HepG2 (cell line): ENCODE data around the gene IL18R1. TPM values are rescaled to one million over a fixed set of nuclear protein-coding genes. Genes with fewer than 3 reads are reported as not detected.

ENCODE experiments used
- ATAC-seq: fragments of 200-7000 bp; cut with Tn5 transposase; 3 replicates; pipeline ENCODE4 v1.9.1; 2020; ENCODE audit warnings: mild to moderate bottlenecking, moderate library complexity
- BruUV-seq: library from RNA; stranded (reverse); fragments of 400-500 nt; replicated peaks from 2 replicates; lab custom pipeline; 2021; lab: Mats Ljungman, UMichigan
- CTCF ChIA-PET: fragments of 300-600 bp; formaldehyde crosslinking; extraction: SDS; loops from one replicate; lab custom pipeline; 2021; ENCODE audit warnings: low total read pairs, inconsistent platforms, low intra/inter-chr PET ratio; lab: Yijun Ruan, JAX
- POLR2A ChIA-PET: fragments of 350-600 bp; sonication (Branson Sonifier 250); formaldehyde crosslinking; loops from one replicate; lab custom pipeline; 2020; ENCODE audit warnings: antibody characterized with exemption, inconsistent platforms; lab: Yijun Ruan, JAX
- DNase-seq: peaks from one replicate; pipeline ENCODE4 v3.0.0-alpha.2; 2015; ENCODE audit warnings: low spot score
- FAIRE-seq: peaks from 3 replicates; lab custom pipeline; 2011; peaks lifted over from hg19 to GRCh38; lab: Jason Lieb, UNC
- H2AFZ ChIP-seq: one replicate; pipeline ENCODE4 v1.6.1; 2011; ENCODE audit warnings: low read length, inconsistent platforms
- H3K27ac ChIP-seq: fragments of 300-600 bp; 3 replicates; pipeline ENCODE4 v1.8.0; 2011; ENCODE audit warnings: mixed run types, mild to moderate bottlenecking, mixed read lengths, low read length, inconsistent platforms; ENCODE audit not compliant: insufficient read depth; ENCODE audit errors: extremely low read length
- H3K27me3 ChIP-seq, 2 experiments: fragments of 200-600 bp in 1 of 2; 2 replicates in 1 of 2; 3 replicates in 1 of 2; pipeline versions ENCODE4 v1.6.0 to v1.8.0; 2011; ENCODE audit warnings: low read length in 2 of 2, mild to moderate bottlenecking in 2 of 2, moderate library complexity in 2 of 2, inconsistent platforms in 1 of 2; ENCODE audit not compliant: insufficient read depth in 2 of 2, control insufficient read depth in 1 of 2
- H3K36me3 ChIP-seq, 2 experiments: fragments of 200-600 bp in 1 of 2; replicated peaks in 1 of 2; 2 replicates in 1 of 2; 3 replicates in 1 of 2; pipeline versions ENCODE4 v1.5.1 to v1.8.0; 2011; ENCODE audit warnings: low read length in 2 of 2, inconsistent platforms in 1 of 2; ENCODE audit not compliant: insufficient read depth in 2 of 2, control insufficient read depth in 1 of 2
- H3K4me1 ChIP-seq: 2 replicates; pipeline ENCODE4 v1.5.1; 2012; ENCODE audit warnings: low read length, inconsistent platforms; ENCODE audit not compliant: insufficient read depth
- H3K4me2 ChIP-seq: 2 replicates; pipeline ENCODE4 v1.6.0; 2011; ENCODE audit warnings: low read depth, low read length, inconsistent platforms
- H3K4me3 ChIP-seq, 3 experiments: fragments of 200-600 bp in 1 of 3; sonication (generic), shearing (Covaris generic) in 1 of 3; replicated peaks in 1 of 3; 2 replicates each; pipeline ENCODE4 v1.5.1; 2011 to 2016; ENCODE audit warnings: low read length in 3 of 3, inconsistent platforms in 2 of 3, low read depth in 2 of 3, mild to moderate bottlenecking in 2 of 3, control low read depth in 1 of 3, mixed read lengths in 1 of 3; ENCODE audit not compliant: insufficient read depth in 1 of 3
- H3K79me2 ChIP-seq: one replicate; pipeline ENCODE4 v1.6.1; 2011; ENCODE audit warnings: low read length, inconsistent platforms; ENCODE audit not compliant: insufficient read depth
- H3K9ac ChIP-seq: 2 replicates; pipeline ENCODE4 v1.6.0; 2011; ENCODE audit warnings: mild to moderate bottlenecking, low read depth, low read length, inconsistent platforms; ENCODE audit not compliant: insufficient read depth
- H3K9me3 ChIP-seq: 2 replicates; pipeline ENCODE4 v1.5.1; 2012; ENCODE audit warnings: mild to moderate bottlenecking, low read length
- H4K20me1 ChIP-seq: 2 replicates; pipeline ENCODE4 v1.6.0; 2011; ENCODE audit warnings: inconsistent platforms, mild to moderate bottlenecking, low read length, moderate library complexity; ENCODE audit not compliant: insufficient read depth
- BORCS8-MEF2B ChIP-seq: sonication (generic); formaldehyde crosslinking; IDR thresholded peaks from 2 replicates; pipeline ENCODE4 v1.8.0; 2022; ENCODE audit warnings: mild to moderate bottlenecking, missing genetic modification reagents
- ELF4 ChIP-seq: sonication (generic); formaldehyde crosslinking; IDR thresholded peaks from 2 replicates; pipeline ENCODE4 v1.5.0; 2020; ENCODE audit warnings: missing genetic modification reagents, mild to moderate bottlenecking, moderate library complexity, borderline replicate concordance
- GABPB1 ChIP-seq: IDR thresholded peaks from 2 replicates; pipeline ENCODE4 v1.6.1; 2016; ENCODE audit warnings: mild to moderate bottlenecking, missing genetic modification reagents, moderate library complexity, missing compliant biosample characterization
- HCFC1 ChIP-seq: fragments of 150-350 bp; IDR thresholded peaks from 2 replicates; pipeline ENCODE4 v1.6.1; 2014; ENCODE audit warnings: low read depth, low read length
- MBNL3 ChIP-seq: fragments of 250-450 bp; sonication (Bioruptor Pico); conservative IDR thresholded peaks from 2 replicates; pipeline ENCODE4 v1.8.0; 2022; ENCODE audit warnings: mild to moderate bottlenecking, inconsistent platforms
- MTF2 ChIP-seq: sonication (generic); formaldehyde crosslinking; IDR thresholded peaks from 2 replicates; pipeline ENCODE4 v1.5.0; 2020; ENCODE audit warnings: missing genetic modification reagents, borderline replicate concordance
- MZF1 ChIP-seq: sonication (generic); formaldehyde crosslinking; IDR thresholded peaks from 2 replicates; pipeline ENCODE4 v1.8.1; 2023; ENCODE audit warnings: mild to moderate bottlenecking, missing genetic modification reagents, borderline replicate concordance
- PAF1 ChIP-seq: IDR thresholded peaks from 2 replicates; pipeline ENCODE4 v1.6.1; 2016; ENCODE audit warnings: missing genetic modification reagents, missing compliant biosample characterization
- RELA ChIP-seq: sonication (generic); formaldehyde crosslinking; IDR thresholded peaks from 2 replicates; pipeline ENCODE4 v1.4.0; 2020; ENCODE audit warnings: missing genetic modification reagents
- SSRP1 ChIP-seq: IDR thresholded peaks from 2 replicates; pipeline ENCODE4 v1.6.1; 2016; ENCODE audit warnings: control low read depth
- TBL1XR1 ChIP-seq: fragments of 150-350 bp; IDR thresholded peaks from 2 replicates; pipeline ENCODE4 v1.6.1; 2014; ENCODE audit warnings: borderline replicate concordance, low read length; ENCODE audit not compliant: partially characterized antibody
- TCF7 ChIP-seq: sonication (generic); IDR thresholded peaks from 2 replicates; pipeline ENCODE4 v1.6.1; 2016; ENCODE audit warnings: antibody characterized with exemption, low read depth
- TRIM24 ChIP-seq: sonication (generic); formaldehyde crosslinking; IDR thresholded peaks from 2 replicates; pipeline ENCODE4 v1.8.0; 2022; ENCODE audit warnings: mild to moderate bottlenecking, missing genetic modification reagents
- ZFP62 ChIP-seq: sonication (generic); formaldehyde crosslinking; IDR thresholded peaks from 2 replicates; pipeline ENCODE4 v1.4.0; 2020; ENCODE audit warnings: missing genetic modification reagents
- ZKSCAN1 ChIP-seq: fragments of 150-350 bp; IDR thresholded peaks from 2 replicates; pipeline ENCODE4 v1.6.1; 2014; ENCODE audit warnings: low read length
- ZNF12 ChIP-seq: sonication (generic); formaldehyde crosslinking; IDR thresholded peaks from 2 replicates; pipeline ENCODE4 v1.5.0; 2020; ENCODE audit warnings: missing genetic modification reagents
- ZNF124 ChIP-seq: sonication (generic); formaldehyde crosslinking; IDR thresholded peaks from 2 replicates; pipeline ENCODE4 v1.4.0; 2020; ENCODE audit warnings: missing genetic modification reagents
- ZNF138 ChIP-seq: sonication (generic); formaldehyde crosslinking; IDR thresholded peaks from 2 replicates; pipeline ENCODE4 v1.5.0; 2020; ENCODE audit warnings: mild to moderate bottlenecking, low read depth, missing genetic modification reagents
- ZNF317 ChIP-seq: sonication (generic); formaldehyde crosslinking; IDR thresholded peaks from 2 replicates; pipeline ENCODE4 v1.5.0; 2020; ENCODE audit warnings: mild to moderate bottlenecking, missing genetic modification reagents
- ZNF354B ChIP-seq: sonication (generic); formaldehyde crosslinking; IDR thresholded peaks from 2 replicates; pipeline ENCODE4 v1.8.0; 2022; ENCODE audit warnings: mild to moderate bottlenecking, missing genetic modification reagents
- ZNF672 ChIP-seq: sonication (generic); formaldehyde crosslinking; IDR thresholded peaks from 2 replicates; pipeline ENCODE4 v1.8.1; 2022; ENCODE audit warnings: missing genetic modification reagents
- ZNF746 ChIP-seq: sonication (generic); formaldehyde crosslinking; IDR thresholded peaks from 2 replicates; pipeline ENCODE4 v1.8.0; 2022; ENCODE audit warnings: mild to moderate bottlenecking, missing genetic modification reagents
- ZNF775 ChIP-seq: sonication (generic); formaldehyde crosslinking; IDR thresholded peaks from 2 replicates; pipeline ENCODE4 v1.4.0; 2020; ENCODE audit warnings: missing genetic modification reagents, mild to moderate bottlenecking, moderate library complexity, borderline replicate concordance
- ZNF83 ChIP-seq: sonication (generic); formaldehyde crosslinking; IDR thresholded peaks from 2 replicates; pipeline ENCODE4 v1.4.0; 2020; ENCODE audit warnings: missing genetic modification reagents, mild to moderate bottlenecking, borderline replicate concordance
- WGBS: methylation state at CpG from one replicate; pipeline ENCODE4 v1.1.6; 2017; ENCODE audit warnings: low lambda C conversion rate; 5-methylcytosine and 5-hydroxymethylcytosine counted together
- in situ Hi-C: cut with HindIII; loops from 2 replicates; pipeline ENCODE4 v1.10.0; 2017; ENCODE audit warnings: low pct_unique_long_range_greater_than_20kb; ENCODE audit not compliant: extremely low pct_ligation_motif_present
- intact Hi-C: fragments of 100-400 bp; cut with micrococcal nuclease; formaldehyde crosslinking; loops from one replicate; pipeline ENCODE4 v1.10.0; 2022; ENCODE audit not compliant: unreplicated experiment
- polyA plus RNA-seq, 8 experiments: library from polyadenylated mRNA; depleted of rRNA in 3 of 8; stranded (reverse) in 7 of 8; unstranded in 1 of 8; fragments of >200 nt; fragmentation: Illumina TruSeq in 4 of 8; extraction: Trizol in 4 of 8; gene quantifications; 2 replicates each; pipeline versions ENCODE4 v1.2.1 to v1.2.3, GENCODE V29; 2011 to 2016; ENCODE audit warnings: low read depth in 4 of 8, missing spikeins in 1 of 8, mixed read lengths in 1 of 8; ENCODE audit not compliant: insufficient read depth in 1 of 8
- total RNA-seq, 5 experiments: library from RNA; depleted of rRNA; stranded (reverse); fragments of >200 nt; fragmentation: Illumina TruSeq; extraction: Trizol; gene quantifications; 2 replicates each; pipeline ENCODE4 v1.2.3, GENCODE V29; 2016; ENCODE audit warnings: low read depth in 1 of 5
- TF ChIP-seq, protein P1 (sequence below): sonication (generic); formaldehyde crosslinking; IDR thresholded peaks from 2 replicates; pipeline ENCODE4 v1.9.0; 2021; ENCODE audit warnings: missing genetic modification reagents, borderline replicate concordance
- TF ChIP-seq, protein P2 (sequence below): sonication (generic); formaldehyde crosslinking; IDR thresholded peaks from 2 replicates; pipeline ENCODE4 v1.5.0; 2020; ENCODE audit warnings: mild to moderate bottlenecking, missing genetic modification reagents, borderline replicate concordance

IL18R1 gene
- total and polyA plus RNA-seq, 2 of the 13 experiments (the other 11 are each of a cell fraction or from before 2014, with no cell fraction given): 0.01 to 0.04 TPM

DNA sequence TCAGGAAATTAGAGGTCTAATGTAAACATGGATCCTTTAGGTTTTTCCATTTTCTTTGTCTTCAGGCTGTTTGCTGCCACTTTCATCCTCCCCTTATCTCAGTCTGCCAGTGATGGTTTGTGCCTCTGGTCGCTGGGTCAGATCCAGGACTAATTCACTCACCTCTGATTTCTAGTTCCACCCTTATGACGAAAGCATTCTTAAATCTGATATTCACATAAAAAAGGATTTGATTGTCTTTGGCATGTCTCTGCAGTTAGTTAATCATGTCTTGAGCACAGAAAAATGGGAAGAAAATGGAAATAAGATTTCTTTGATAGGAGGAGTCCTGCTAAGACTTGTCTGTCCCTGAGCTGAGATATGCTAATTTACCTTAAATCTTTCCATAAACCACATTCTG, 39.7 kb upstream of the IL18R1 start (continued):
- TF ChIP-seq ZNF746 (CRISPR knock-in tag): no peak
- no peak for TF ChIP-seq SSRP1
- no peak for TF ChIP-seq ZNF138 (CRISPR knock-in tag)
- TF ChIP-seq, protein P1, sequence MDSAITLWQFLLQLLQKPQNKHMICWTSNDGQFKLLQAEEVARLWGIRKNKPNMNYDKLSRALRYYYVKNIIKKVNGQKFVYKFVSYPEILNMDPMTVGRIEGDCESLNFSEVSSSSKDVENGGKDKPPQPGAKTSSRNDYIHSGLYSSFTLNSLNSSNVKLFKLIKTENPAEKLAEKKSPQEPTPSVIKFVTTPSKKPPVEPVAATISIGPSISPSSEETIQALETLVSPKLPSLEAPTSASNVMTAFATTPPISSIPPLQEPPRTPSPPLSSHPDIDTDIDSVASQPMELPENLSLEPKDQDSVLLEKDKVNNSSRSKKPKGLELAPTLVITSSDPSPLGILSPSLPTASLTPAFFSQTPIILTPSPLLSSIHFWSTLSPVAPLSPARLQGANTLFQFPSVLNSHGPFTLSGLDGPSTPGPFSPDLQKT: no peak
- TF ChIP-seq HCFC1: no peak
- TF ChIP-seq TBL1XR1: no peak
- TF ChIP-seq ZNF124 (CRISPR knock-in tag): no peak
- TF ChIP-seq ZFP62 (CRISPR knock-in tag): no peak
- TF ChIP-seq, protein P2, sequence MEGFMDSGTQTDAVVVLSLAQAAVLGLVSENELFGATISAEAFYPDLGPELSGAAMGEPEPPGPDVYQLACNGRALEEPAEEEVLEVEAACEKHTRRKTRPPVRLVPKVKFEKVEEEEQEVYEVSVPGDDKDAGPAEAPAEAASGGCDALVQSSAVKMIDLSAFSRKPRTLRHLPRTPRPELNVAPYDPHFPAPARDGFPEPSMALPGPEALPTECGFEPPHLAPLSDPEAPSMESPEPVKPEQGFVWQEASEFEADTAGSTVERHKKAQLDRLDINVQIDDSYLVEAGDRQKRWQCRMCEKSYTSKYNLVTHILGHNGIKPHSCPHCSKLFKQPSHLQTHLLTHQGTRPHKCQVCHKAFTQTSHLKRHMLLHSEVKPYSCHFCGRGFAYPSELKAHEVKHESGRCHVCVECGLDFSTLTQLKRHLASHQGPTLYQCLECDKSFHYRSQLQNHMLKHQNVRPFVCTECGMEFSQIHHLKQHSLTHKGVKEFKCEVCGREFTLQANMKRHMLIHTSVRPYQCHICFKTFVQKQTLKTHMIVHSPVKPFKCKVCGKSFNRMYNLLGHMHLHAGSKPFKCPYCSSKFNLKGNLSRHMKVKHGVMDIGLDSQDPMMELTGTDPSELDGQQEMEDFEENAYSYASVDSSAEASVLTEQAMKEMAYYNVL (CRISPR knock-in tag): no peak
- no peak for TF ChIP-seq ZNF83 (CRISPR knock-in tag)
- TF ChIP-seq MBNL3 (CRISPR knock-in tag): no peak

DNA sequence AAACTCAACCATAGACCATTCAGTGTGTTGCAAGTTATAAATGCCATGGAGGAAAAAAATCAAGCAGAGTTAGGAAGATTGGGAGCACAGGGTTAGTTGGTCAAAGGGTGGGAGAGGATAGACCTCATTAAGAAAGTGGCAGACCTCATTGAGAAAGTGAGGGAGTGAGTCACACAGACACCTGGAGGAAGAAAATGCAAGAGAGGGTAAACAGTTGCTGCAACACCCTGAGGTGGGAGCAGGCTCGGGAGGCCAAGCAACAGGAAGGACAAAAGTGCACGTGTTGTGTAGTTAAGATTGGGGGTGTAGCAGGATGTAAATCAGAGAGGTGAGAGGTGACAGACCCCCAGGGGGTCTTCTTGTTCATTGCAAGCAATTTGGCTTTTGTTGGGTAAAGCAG, 37.9 kb upstream of the IL18R1 start:
- POLR2A ChIA-PET: no interaction called here
- no peak for ATAC-seq
- WGBS: 3% methylated on average over 2 of the region's 2 CpGs
- TF ChIP-seq TCF7: no peak
- TF ChIP-seq ZNF672: no peak
- TF ChIP-seq ZNF354B (CRISPR knock-in tag): no peak
- no peak for TF ChIP-seq TRIM24 (CRISPR knock-in tag)
- TF ChIP-seq MTF2 (CRISPR knock-in tag): no peak
- TF ChIP-seq ZNF317 (CRISPR knock-in tag): no peak
- no peak for TF ChIP-seq RELA
- no peak for TF ChIP-seq ZNF775 (CRISPR knock-in tag)
- TF ChIP-seq PAF1: no peak
- no peak for TF ChIP-seq ZNF12 (CRISPR knock-in tag)
- TF ChIP-seq MZF1 (CRISPR knock-in tag): no peak
- TF ChIP-seq BORCS8-MEF2B (CRISPR knock-in tag): no peak
- no peak for TF ChIP-seq GABPB1 (CRISPR knock-in tag)
- TF ChIP-seq ELF4: no peak
- TF ChIP-seq ZKSCAN1: no peak
- TF ChIP-seq ZFP62 (CRISPR knock-in tag): no peak

More for the DNA sequence above, 37.9 kb upstream of the IL18R1 start:
- Histone ChIP-seq H3K27me3 (peaks cover 0 to 6% of the 10 kb centered on the region in 2 experiments; a peak in 1 of 5 replicates), H3K79me2 (no peaks in the 10 kb centered on the region), H3K36me3 (no peaks in the 10 kb centered on the region), H2AFZ (no peak overlapping the region), H4K20me1 (no peaks in the 10 kb centered on the region), H3K27ac (no peak overlapping the region), H3K9me3 (no peaks in the 10 kb centered on the region), H3K4me2 (no peak overlapping the region), H3K4me1 (no peaks in the 10 kb centered on the region), H3K9ac (no peak overlapping the region), H3K4me3 (no peak overlapping the region)
- CTCF ChIA-PET: no interaction called here
- intact Hi-C loops (no loop called here), in situ Hi-C loops (no loop called here)
- no TSS peak for BruUV-seq
- no peak for FAIRE-seq
- DNase-seq: no peak
